ENCODE data around the gene PSMA7.

PSMA7 gene

GRCh38 chr20:62134735-62135231 is 8.4 kb downstream of the PSMA7 start:
- TF ChIP-seq, protein P1, sequence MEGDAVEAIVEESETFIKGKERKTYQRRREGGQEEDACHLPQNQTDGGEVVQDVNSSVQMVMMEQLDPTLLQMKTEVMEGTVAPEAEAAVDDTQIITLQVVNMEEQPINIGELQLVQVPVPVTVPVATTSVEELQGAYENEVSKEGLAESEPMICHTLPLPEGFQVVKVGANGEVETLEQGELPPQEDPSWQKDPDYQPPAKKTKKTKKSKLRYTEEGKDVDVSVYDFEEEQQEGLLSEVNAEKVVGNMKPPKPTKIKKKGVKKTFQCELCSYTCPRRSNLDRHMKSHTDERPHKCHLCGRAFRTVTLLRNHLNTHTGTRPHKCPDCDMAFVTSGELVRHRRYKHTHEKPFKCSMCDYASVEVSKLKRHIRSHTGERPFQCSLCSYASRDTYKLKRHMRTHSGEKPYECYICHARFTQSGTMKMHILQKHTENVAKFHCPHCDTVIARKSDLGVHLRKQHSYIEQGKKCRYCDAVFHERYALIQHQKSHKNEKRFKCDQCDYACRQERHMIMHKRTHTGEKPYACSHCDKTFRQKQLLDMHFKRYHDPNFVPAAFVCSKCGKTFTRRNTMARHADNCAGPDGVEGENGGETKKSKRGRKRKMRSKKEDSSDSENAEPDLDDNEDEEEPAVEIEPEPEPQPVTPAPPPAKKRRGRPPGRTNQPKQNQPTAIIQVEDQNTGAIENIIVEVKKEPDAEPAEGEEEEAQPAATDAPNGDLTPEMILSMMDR (IDR thresholded peaks at IDR 0.05; ENCODE audit: extremely low read depth, insufficient read depth, missing control alignments), result no peak
- DNase-seq (ENCODE audit: low spot score), result no peak
- in situ Hi-C loops (cut with MboI; ENCODE audit: low pct_unique_long_range_greater_than_20kb, low sequenced_read_pairs, unreplicated experiment), result no loop called here

GRCh38 chr20:62133864-62134263 is 9.3 kb downstream of the PSMA7 start:
- TF ChIP-seq, protein P1 (IDR thresholded peaks at IDR 0.05; ENCODE audit: extremely low read depth, insufficient read depth, missing control alignments), result no peak
- DNase-seq (ENCODE audit: low spot score), result no peak
- in situ Hi-C loops (cut with MboI; ENCODE audit: low pct_unique_long_range_greater_than_20kb, low sequenced_read_pairs, unreplicated experiment), result no loop called here

GRCh38 chr20:62133051-62133845 is 9.9 kb downstream of the PSMA7 start:
- TF ChIP-seq, protein P1 (IDR thresholded peaks at IDR 0.05; ENCODE audit: extremely low read depth, insufficient read depth, missing control alignments), result no peak
- in situ Hi-C loops (cut with MboI; ENCODE audit: low pct_unique_long_range_greater_than_20kb, low sequenced_read_pairs, unreplicated experiment), result no loop called here
- no peak for DNase-seq (ENCODE audit: low spot score)

- TF ChIP-seq, protein P1 (IDR thresholded peaks at IDR 0.05; ENCODE audit: extremely low read depth, insufficient read depth, missing control alignments), result no peak
- in situ Hi-C loops (cut with MboI; ENCODE audit: low pct_unique_long_range_greater_than_20kb, low sequenced_read_pairs, unreplicated experiment), result no loop called here
- no peak for DNase-seq (ENCODE audit: low spot score)
Observed at GRCh38 chr20:62132421-62132820, 10.8 kb downstream of the PSMA7 start.

DNA sequence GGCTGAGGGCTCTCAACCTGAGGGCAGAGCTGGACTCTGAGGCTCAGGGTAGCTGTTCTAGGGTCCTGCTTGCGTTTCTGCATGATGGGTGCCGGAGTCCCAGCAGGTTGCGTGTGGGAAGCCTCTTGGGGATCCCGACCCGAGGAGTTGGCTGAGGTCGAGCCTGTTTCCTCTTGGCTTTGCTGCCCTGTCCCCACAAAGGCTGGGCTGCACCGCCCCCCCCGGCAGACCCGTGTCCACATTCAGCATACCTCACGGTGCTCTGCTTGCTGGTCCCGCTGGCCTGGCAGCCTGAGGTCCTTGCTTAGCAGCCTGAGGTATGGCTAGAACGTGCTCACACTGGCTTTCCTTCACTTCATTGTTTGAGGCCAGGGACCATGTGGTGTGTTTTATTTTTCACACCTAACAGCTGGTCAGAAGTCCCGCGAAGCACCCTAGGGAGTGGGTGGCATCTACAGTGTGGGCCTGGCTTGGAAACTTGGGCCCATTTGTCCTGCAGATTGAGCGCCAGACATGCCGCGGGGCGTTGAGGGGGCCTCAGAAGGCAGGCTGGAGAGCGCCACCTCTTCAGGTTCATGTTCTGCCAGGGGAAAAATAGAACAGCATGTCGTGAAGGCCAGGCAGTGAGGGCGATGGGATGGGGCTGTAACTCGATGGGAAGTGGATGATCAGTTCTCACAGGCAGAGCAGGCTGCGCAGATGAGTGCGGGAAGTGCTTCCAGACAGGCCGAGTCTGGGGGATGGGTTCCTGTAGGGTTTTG is 11.5 kb downstream of the PSMA7 start:
- TF ChIP-seq, protein P1 (IDR thresholded peaks at IDR 0.05; ENCODE audit: extremely low read depth, insufficient read depth, missing control alignments), result no peak
- in situ Hi-C loops (cut with MboI; ENCODE audit: low pct_unique_long_range_greater_than_20kb, low sequenced_read_pairs, unreplicated experiment), result no loop called here
- DNase-seq (ENCODE audit: low spot score), result no peak

DNA sequence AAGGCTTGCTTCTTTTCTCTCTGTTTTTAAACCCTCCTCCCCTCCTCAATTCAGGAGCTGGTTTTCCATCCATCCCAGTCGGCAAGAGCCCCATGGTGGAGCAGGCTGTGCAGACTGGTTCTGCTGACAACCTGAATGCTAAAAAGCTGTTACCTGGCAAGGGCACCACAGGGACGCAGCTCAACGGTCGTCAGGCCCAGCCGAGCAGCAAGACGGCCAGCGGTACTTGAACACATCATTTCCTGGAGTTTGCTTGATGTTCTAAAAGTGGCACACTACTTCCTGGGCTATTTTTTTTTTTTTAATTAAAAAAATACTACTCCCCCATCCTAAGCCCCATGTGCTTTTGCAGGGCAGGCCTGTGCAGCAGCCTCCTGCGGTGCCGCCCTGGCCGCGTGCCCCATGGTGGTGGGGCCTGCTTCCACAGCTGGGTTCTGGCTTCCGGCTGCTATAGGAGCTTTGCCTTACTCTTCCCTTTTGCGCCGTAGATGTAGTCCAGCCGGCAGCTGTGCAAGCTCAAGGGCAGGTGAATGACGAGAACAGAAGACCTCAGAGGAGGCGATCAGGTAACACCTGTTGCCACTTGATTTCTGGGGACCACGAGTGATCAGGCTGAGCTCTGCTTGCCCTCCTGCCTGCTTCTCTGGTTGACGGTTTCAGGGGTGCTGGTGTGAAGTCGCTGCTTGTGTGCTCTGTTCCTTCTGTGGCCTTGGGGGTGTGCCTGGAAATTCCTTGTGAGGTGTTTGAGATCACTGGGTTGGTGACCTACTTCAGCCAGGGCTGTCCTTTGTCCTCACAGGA is 13.3 kb downstream of the PSMA7 start:
- no peak for DNase-seq (ENCODE audit: low spot score)
- in situ Hi-C loops (cut with MboI; ENCODE audit: low pct_unique_long_range_greater_than_20kb, low sequenced_read_pairs, unreplicated experiment), result no loop called here
- TF ChIP-seq, protein P1 (IDR thresholded peaks at IDR 0.05; ENCODE audit: extremely low read depth, insufficient read depth, missing control alignments), result no peak

Data from GM13977 (cell line).